Activated CD4-positive, alpha-beta T cell treated with anti-CD3 and anti-CD28 coated beads for 1 hour (primary cell): ENCODE data around the gene ARHGDIA.
A peak's percentile ranks its signal among the peaks of the same experiment; 100 is the strongest.

ENCODE experiments used
- DNase-seq: peaks from one replicate; pipeline ENCODE4 v3.0.0-alpha.2; 2020

The ARHGDIA gene

GRCh38 chr17:81885869-81886548 is 14.9 kb upstream of the ARHGDIA start:
- DNase-seq = no peak

- no peak for DNase-seq
Observed at GRCh38 chr17:81885454-81885853, 14.3 kb upstream of the ARHGDIA start.

GRCh38 chr17:81884968-81885367 is 13.8 kb upstream of the ARHGDIA start:
- DNase-seq = no peak

- no peak for DNase-seq
Observed at GRCh38 chr17:81884520-81884919, 13.4 kb upstream of the ARHGDIA start.

- no peak for DNase-seq
Observed at GRCh38 chr17:81879121-81879520, 8.0 kb upstream of the ARHGDIA start.

GRCh38 chr17:81878294-81878693 is 7.2 kb upstream of the ARHGDIA start:
- no peak for DNase-seq

GRCh38 chr17:81877569-81877968 is 6.4 kb upstream of the ARHGDIA start:
- no peak for DNase-seq

- DNase-seq = peak; percentile 95
Observed at GRCh38 chr17:81871387-81872230, 472 bp upstream of the ARHGDIA start.

GRCh38 chr17:81870131-81870980 is 781 bp downstream of the ARHGDIA start:
- DNase-seq = peak; percentile 16

GRCh38 chr17:81869221-81870130 is 1.7 kb downstream of the ARHGDIA start:
- DNase-seq = peak; percentile 28

GRCh38 chr17:81868674-81869220 is 2.4 kb downstream of the ARHGDIA start:
- no peak for DNase-seq

GRCh38 chr17:81867991-81868673 is 3.0 kb downstream of the ARHGDIA start:
- DNase-seq = no peak

GRCh38 chr17:81867170-81867990 is 3.8 kb downstream of the ARHGDIA start:
- peak; percentile 14 for DNase-seq

GRCh38 chr17:81866440-81867169 is 4.5 kb downstream of the ARHGDIA start:
- no peak for DNase-seq

GRCh38 chr17:81865733-81866439 is 5.3 kb downstream of the ARHGDIA start:
- DNase-seq = peak; percentile 22

- DNase-seq = no peak
Observed at GRCh38 chr17:81865358-81865732, 5.8 kb downstream of the ARHGDIA start.

GRCh38 chr17:81863833-81864768 is 7.0 kb downstream of the ARHGDIA start:
- no peak for DNase-seq
